ENCODE measurements around the gene FRMD1.

FRMD1 gene

GRCh38 chr6:168047841-168048723 lies 30.9 kb downstream of the FRMD1 start:
- Histone ChIP-seq H3K27me3 (ENCODE audit: insufficient read depth, poor library complexity, severe bottlenecking) (no peaks in the 10 kb centered on the region), H3K27ac (ENCODE audit: poor library complexity, severe bottlenecking) (no peak overlapping the region), H3K4me1 (ENCODE audit: insufficient read depth, poor library complexity, severe bottlenecking) (no peaks in the 10 kb centered on the region), H3K4me3 (ENCODE audit: severe bottlenecking) (no peak overlapping the region), H3K9me3 (ENCODE audit: severe bottlenecking) (no peaks in the 10 kb centered on the region), H3K36me3 (ENCODE audit: low read depth) (no peaks in the 10 kb centered on the region)
- no peak for TF ChIP-seq CTCF (IDR thresholded peaks at IDR 0.05; ENCODE audit: poor library complexity, severe bottlenecking)
- DNase-seq (ENCODE audit: low spot score) (peak; percentile 61), ATAC-seq (ENCODE audit: low read depth) (no peak)

GRCh38 chr6:168046696-168047095 lies 32.3 kb downstream of the FRMD1 start:
- H3K36me3 ChIP-seq (ENCODE audit: low read depth): no peaks in the 10 kb centered on the region
- H3K27me3 ChIP-seq (ENCODE audit: insufficient read depth, poor library complexity, severe bottlenecking): no peaks in the 10 kb centered on the region
- TF ChIP-seq CTCF (IDR thresholded peaks at IDR 0.05; ENCODE audit: poor library complexity, severe bottlenecking): no peak
- H3K4me3 ChIP-seq (ENCODE audit: severe bottlenecking): no peak overlapping the region
- no peaks in the 10 kb centered on the region for H3K4me1 ChIP-seq (ENCODE audit: insufficient read depth, poor library complexity, severe bottlenecking)
- ATAC-seq (ENCODE audit: low read depth): no peak
- no peak overlapping the region for H3K27ac ChIP-seq (ENCODE audit: poor library complexity, severe bottlenecking)
- DNase-seq (ENCODE audit: low spot score): no peak
- H3K9me3 ChIP-seq (ENCODE audit: severe bottlenecking): no peaks in the 10 kb centered on the region

GRCh38 chr6:168045706-168046620 lies 33.0 kb downstream of the FRMD1 start:
- no peak for TF ChIP-seq CTCF (IDR thresholded peaks at IDR 0.05; ENCODE audit: poor library complexity, severe bottlenecking)
- no peaks in the 10 kb centered on the region for H3K4me1 ChIP-seq (ENCODE audit: insufficient read depth, poor library complexity, severe bottlenecking)
- H3K27ac ChIP-seq (ENCODE audit: poor library complexity, severe bottlenecking): no peak overlapping the region
- ATAC-seq (ENCODE audit: low read depth) (no peak), DNase-seq (ENCODE audit: low spot score) (no peak)
- no peaks in the 10 kb centered on the region for H3K36me3 ChIP-seq (ENCODE audit: low read depth)
- no peak overlapping the region for H3K4me3 ChIP-seq (ENCODE audit: severe bottlenecking)
- H3K27me3 ChIP-seq (ENCODE audit: insufficient read depth, poor library complexity, severe bottlenecking): no peaks in the 10 kb centered on the region
- no peaks in the 10 kb centered on the region for H3K9me3 ChIP-seq (ENCODE audit: severe bottlenecking)

DNA sequence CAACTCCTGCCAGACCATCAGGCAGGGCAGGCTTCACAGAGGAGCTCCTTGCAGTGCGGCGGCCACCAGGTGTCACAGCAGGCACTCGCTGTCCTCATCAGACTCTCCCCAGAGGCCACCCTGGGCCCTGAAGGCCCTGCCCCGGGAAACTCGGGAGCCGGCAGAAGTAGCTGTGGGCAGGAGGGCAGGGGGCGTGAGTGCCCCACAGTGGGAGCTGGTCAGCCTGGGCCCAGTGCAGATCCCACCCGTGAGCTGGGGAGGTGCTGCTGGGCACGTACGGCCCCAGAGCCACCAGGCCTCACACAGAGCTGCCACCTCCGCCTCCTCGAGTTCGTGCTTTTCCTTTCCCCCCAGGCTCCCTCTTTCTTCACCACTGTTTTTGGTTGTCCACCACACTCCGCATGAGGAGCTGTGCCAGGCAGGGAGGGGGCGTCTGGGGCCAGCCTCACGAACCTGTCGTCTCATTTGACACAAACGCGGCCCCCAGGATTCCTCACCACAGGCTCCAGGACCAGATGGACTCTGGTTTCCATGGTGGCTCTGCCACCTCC lies 33.8 kb downstream of the FRMD1 start:
- Histone ChIP-seq H3K4me3 (ENCODE audit: severe bottlenecking) (no peak overlapping the region), H3K9me3 (ENCODE audit: severe bottlenecking) (no peaks in the 10 kb centered on the region), H3K27me3 (ENCODE audit: insufficient read depth, poor library complexity, severe bottlenecking) (no peaks in the 10 kb centered on the region), H3K36me3 (ENCODE audit: low read depth) (no peaks in the 10 kb centered on the region), H3K4me1 (ENCODE audit: insufficient read depth, poor library complexity, severe bottlenecking) (no peaks in the 10 kb centered on the region), H3K27ac (ENCODE audit: poor library complexity, severe bottlenecking) (no peak overlapping the region)
- DNase-seq (ENCODE audit: low spot score): peak; percentile 40
- TF ChIP-seq CTCF (IDR thresholded peaks at IDR 0.05; ENCODE audit: poor library complexity, severe bottlenecking): no peak
- no peak for ATAC-seq (ENCODE audit: low read depth)

All from RWPE2 (cell line).